HG02885 (cell line): ENCODE results near the gene SIRPB1.
"Not testable (repeated sequence)": the region's sequence is repeated elsewhere in the genome, so short reads cannot be mapped to it uniquely, and the experiment has no call there.

Experiments used
- ATAC-seq: cut with Tn5 transposase; IDR thresholded peaks from one replicate; pipeline ENCODE4 v1.9.1; 2021; ENCODE audit warnings: mild to moderate bottlenecking; ENCODE audit not compliant: unreplicated experiment, poor library complexity

The SIRPB1 gene

DNA sequence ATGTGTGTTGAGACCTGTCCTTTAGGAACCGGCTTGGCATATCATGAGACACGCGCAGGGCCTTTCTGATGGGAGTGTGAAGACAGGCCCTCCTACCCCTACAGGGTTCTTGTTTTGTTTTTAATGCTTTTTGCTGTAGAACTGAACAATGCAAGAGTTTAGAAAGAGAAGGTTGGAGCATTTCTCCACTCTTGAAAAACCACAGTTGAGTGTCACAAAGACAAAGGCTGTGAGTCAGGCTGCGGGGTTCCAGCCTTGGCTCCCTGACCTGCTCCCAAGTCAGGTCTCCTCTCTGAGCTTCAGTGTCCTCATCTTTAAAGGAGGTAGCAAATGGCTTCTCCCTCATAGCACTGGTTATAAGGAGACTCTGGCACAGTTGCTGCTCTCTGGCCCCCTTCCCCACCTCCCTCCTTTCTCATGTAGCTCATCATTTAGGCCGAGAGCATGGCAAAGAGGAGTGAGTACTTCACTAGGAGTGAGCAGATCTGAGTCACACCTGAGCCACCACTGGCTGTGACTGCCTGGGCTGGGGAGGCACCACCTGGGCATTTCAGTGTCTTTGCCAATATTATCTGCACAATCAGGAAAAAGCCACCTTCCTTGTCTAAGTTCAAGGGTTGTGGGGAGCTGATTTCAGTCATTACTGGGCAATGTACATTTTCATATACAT lies 11.0 kb downstream of the SIRPB1 start:
- ATAC-seq, result not testable (repeated sequence)

DNA sequence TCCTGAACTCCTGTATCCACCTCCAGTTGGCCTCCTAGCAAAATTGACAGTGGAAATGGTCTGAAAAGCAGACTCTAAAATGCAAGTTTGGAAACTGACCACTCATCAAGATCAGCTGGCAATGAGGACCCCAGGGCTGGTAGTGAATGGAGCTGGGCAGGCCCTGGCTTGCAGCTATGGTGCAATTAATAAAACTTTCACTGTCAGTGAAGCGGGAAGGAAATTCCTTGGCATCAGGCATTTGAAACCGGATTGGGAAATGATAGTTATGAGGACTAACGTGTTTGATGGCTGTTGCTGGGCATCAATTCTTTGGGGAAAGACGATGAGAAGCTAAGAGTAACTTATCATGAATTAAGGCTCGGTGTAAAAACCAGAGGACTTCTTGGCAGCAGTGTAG lies 19.1 kb downstream of the SIRPB1 start:
- no peak for ATAC-seq

DNA sequence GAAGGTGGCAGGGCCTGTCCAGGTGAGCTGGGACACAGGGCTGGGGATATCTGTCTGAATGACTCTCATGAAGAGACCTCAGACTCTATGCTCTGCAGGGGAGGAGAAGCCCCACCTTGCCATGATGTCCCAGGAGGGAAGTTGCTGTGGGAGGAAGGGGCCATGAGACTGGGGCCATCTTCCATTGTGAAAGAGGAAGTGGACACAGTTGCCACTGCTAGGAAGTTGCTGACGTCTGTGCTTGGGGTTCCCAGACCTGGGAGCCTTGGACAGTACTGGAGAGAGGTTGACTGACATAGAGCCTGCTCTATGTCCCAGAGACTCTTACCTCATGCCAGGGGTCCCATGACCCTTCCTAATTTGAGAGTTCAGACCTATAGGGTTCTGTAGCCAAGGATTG lies 24.5 kb downstream of the SIRPB1 start:
- no peak for ATAC-seq

DNA sequence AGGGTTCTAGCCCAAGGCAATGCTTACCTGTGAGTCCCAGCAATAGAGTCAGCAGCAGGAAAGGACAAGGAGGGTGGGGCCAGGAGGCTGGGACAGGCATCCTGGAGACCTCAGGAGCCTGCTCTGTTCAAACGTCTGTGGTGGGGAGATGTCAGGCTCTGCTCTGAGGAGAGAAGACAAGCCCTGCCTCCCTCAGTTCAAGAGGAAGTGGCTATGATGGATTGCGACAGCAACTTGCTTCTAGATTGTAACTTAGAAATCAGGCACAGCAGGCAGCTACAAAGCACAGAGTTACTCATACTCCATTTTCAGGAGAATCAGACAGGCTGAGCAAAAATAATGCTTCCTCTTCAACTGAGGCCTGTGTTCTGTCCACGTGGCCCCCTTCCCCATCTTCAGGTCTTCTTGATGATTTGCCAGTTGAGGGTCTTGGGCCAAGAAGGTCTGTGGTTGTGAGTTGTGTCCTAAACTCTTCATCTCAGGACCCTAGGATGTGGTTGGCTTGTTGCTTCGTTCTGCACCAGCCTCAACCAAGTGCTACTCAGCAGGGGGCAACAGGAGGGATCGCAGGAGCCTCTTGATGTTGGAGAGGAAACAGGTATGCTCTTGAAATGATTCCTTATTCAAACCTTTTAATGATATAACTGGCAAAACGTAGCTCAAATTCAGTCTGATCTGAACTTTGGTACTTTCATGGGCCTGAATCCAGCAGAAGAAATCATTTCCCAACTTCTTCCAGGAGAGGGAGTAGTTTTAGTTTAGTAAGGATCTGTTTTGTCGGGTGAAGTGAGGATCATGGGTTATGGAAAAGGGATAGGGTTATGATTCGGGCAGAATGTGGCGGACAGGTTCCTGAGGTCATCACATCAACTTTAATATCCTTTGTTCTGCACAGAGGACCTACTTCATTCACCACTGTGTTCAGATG lies 31.0 kb downstream of the SIRPB1 start:
- ATAC-seq, result no peak

DNA sequence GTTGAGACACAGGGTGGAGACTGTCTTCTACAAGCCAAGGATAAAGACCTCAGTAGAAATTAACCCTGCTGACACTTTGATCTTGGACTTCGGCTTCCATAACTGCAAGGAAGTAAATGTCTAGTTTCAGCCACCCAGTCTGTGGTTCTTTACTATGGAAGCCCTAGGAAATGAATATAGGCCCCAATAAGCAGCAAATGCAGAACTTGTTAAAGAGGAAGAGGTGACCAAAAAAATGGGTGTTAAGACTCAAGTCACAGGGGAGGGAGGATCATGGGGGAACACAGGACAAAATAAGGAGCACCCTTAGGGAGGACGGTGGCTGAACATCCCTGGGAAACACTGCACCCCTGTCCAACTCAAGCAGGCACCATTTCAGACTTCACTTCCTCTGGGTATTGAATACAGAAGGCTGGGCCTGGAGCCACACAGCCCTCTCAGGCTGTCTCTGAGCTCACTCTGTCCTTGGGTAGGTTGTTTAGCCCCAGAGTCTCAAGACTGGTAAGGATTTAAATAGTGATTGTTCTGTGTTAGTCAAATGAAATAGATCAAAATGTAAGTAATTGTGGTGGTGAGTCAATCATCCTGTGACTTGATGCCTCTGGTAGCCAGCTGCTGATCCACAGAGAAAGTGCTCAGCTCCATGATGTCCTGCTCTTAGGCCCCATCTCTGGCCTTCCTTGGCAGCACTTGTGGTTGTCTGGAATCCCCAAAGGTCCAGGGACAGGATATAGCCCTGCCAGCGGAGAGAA lies 31.9 kb downstream of the SIRPB1 start:
- ATAC-seq, result no peak

DNA sequence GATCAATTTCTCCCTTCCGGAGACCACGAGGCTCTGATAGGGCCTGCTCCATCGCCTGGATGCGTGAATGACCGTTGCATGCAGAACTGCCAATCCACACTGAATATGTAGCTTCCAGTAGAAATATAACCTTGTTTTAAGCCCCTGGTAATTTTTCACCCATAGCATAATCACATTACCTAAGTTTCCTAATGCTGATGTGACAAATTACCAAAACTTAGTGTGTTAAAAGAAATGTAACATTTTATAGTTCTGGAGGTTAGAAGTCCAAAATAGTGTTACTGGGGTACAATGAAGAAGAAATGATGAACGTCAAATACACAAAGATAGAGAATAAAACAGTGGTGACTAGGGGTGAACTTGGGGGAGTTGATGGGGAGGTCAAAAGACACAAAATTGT lies 40.3 kb downstream of the SIRPB1 start:
- ATAC-seq, result no peak

DNA sequence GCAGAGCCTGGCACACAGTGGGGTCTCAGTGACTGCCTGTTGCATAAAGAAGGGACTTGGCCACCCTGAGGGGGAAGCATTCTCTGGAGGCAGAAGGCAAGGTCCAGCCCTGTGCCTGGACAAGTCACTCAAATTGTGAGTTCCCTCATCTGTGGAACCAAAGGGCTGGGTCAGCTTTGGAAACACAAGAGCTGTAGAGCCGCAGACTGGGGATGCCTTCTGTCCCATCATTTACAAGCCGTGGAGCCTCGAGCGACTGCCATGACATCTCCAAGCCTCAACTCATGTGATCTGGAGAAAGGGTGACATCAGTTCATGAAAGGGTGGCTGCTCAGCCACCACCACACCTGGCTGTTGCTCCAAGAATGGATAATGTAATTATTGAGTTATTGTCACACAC lies 41.9 kb downstream of the SIRPB1 start:
- no peak for ATAC-seq

DNA sequence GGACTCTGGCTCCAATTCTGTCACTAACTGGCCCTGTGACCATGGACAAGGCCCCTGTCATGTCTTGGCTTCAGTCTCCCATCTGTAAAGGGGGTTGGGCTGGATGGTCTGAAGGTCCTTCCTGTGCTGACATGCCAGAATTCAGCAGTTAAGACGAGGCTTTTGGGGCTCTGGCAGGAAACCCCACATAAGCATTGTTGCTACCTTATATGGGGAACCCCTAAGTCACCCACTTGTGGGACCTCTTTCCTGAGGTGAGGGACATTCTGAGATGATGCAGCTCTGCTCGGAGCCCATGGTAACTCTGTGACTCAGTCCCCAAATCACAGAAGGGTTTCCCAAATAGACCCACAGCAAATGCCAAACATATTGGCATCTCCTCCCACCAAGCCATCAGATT lies 42.5 kb downstream of the SIRPB1 start:
- not testable (repeated sequence) for ATAC-seq

DNA sequence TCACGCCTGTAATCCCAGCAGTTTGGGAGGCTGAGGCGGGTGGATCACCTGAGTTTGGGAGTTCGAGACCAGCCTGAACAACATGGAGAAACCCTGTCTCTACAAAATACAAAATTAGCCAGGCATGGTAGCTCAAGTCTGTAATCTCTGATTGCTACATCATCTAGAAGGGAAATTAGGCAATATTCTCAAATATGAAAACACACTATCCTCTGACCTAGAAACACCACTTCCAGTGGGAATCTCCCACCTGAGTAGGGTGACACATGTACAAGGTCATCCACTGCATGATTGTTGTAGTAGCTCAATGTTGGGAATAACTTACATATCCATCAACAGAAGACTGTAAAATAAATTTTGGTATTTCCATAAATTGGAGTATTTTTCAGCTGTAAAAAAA lies 43.2 kb downstream of the SIRPB1 start:
- no peak for ATAC-seq

DNA sequence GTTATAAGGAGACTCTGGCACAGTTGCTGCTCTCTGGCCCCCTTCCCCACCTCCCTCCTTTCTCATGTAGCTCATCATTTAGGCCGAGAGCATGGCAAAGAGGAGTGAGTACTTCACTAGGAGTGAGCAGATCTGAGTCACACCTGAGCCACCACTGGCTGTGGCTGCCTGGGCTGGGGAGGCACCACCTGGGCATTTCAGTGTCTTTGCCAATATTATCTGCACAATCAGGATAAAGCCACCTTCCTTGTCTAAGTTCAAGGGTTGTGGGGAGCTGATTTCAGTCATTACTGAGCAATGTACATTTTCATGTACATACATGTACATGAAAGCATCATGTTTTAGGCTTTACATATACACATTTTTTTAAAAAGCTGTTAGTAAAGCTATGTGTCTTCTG lies 43.8 kb downstream of the SIRPB1 start:
- not testable (repeated sequence) for ATAC-seq

DNA sequence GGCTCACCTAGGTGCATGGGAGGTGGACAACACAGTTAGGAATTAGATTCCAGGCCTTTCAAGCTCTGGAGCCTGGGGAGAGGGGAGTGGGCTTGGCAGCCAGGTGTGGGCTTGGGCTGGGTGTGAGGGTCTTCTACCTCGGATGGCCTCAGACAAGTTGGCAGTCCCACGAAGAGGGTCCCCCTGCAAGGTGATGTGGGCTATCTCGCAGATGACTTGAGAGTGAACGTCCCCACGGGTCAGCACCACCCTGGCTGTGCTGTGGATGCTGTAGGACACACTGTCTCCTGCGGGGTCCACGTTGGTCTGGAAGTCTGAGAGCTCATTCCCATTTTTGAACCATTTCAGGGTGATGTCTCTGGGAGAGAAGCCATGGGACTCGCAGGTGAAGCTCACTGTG lies 48.2 kb downstream of the SIRPB1 start:
- not testable (repeated sequence) for ATAC-seq
